ENCODE data around the gene FREM1.

The FREM1 gene

GRCh38 chr9:14868418-14868771 is 41.8 kb downstream of the FREM1 start:
- TF ChIP-seq, protein P1, sequence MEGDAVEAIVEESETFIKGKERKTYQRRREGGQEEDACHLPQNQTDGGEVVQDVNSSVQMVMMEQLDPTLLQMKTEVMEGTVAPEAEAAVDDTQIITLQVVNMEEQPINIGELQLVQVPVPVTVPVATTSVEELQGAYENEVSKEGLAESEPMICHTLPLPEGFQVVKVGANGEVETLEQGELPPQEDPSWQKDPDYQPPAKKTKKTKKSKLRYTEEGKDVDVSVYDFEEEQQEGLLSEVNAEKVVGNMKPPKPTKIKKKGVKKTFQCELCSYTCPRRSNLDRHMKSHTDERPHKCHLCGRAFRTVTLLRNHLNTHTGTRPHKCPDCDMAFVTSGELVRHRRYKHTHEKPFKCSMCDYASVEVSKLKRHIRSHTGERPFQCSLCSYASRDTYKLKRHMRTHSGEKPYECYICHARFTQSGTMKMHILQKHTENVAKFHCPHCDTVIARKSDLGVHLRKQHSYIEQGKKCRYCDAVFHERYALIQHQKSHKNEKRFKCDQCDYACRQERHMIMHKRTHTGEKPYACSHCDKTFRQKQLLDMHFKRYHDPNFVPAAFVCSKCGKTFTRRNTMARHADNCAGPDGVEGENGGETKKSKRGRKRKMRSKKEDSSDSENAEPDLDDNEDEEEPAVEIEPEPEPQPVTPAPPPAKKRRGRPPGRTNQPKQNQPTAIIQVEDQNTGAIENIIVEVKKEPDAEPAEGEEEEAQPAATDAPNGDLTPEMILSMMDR (IDR thresholded peaks at IDR 0.05; ENCODE audit: insufficient read depth, low read depth, low read length, missing control alignments), result no peak
- DNase-seq (ENCODE audit: low read depth), result no peak
- H3K4me3 ChIP-seq (ENCODE audit: low read depth, low read length), result no peak overlapping the region

DNA sequence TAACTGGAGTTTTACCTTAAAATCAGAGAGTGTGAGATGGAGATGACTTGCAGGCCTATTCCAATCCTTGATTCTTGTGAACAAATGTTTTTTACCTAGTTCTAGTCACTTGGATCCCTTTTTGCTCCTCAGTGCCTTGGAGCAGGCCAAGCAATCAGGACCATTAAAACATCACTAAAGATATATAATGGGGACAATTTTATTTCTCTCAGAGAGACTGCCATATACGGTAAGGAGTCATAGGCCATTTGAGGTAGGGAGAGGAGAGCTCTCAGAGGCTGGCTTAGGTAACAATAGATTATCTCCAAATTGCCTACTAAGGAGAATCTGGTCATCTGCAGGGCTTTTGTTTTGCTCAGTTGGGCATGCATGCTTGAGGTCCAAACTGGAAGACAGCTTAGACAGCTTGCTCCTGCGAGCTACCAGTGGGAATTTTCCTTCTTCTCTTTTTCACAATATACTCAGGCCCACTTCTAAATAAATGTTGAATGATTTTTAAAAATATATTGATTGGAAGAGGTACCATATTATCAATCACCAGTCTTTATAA is 44.0 kb downstream of the FREM1 start:
- DNase-seq (ENCODE audit: low read depth), result no peak
- no peak overlapping the region for H3K4me3 ChIP-seq (ENCODE audit: low read depth, low read length)
- TF ChIP-seq, protein P1 (IDR thresholded peaks at IDR 0.05; ENCODE audit: insufficient read depth, low read depth, low read length, missing control alignments), result no peak

DNA sequence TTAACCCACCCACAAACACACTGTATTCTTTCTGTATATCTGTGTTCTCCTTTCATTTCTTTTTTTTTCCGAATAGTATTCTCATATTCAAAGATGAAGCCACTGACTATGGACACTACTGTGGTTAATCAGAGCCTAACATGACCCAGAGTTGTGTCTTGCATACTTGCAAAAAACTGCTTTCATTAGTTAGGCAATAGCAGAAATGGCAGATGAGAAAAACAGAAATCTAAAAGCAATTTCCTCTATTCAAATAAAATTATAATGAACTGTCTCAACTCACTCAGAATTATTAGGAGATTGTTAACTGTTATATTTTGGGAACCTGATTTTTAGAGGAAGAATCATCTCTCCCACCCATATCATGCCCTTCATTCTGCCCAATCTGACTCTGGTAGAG is 45.9 kb downstream of the FREM1 start:
- H3K4me3 ChIP-seq (ENCODE audit: low read depth, low read length), result no peak overlapping the region
- TF ChIP-seq, protein P1 (IDR thresholded peaks at IDR 0.05; ENCODE audit: insufficient read depth, low read depth, low read length, missing control alignments), result no peak
- no peak for DNase-seq (ENCODE audit: low read depth)

GRCh38 chr9:14863402-14863801 is 46.8 kb downstream of the FREM1 start:
- H3K4me3 ChIP-seq (ENCODE audit: low read depth, low read length), result no peak overlapping the region
- no peak for DNase-seq (ENCODE audit: low read depth)
- TF ChIP-seq, protein P1 (IDR thresholded peaks at IDR 0.05; ENCODE audit: insufficient read depth, low read depth, low read length, missing control alignments), result no peak

DNA sequence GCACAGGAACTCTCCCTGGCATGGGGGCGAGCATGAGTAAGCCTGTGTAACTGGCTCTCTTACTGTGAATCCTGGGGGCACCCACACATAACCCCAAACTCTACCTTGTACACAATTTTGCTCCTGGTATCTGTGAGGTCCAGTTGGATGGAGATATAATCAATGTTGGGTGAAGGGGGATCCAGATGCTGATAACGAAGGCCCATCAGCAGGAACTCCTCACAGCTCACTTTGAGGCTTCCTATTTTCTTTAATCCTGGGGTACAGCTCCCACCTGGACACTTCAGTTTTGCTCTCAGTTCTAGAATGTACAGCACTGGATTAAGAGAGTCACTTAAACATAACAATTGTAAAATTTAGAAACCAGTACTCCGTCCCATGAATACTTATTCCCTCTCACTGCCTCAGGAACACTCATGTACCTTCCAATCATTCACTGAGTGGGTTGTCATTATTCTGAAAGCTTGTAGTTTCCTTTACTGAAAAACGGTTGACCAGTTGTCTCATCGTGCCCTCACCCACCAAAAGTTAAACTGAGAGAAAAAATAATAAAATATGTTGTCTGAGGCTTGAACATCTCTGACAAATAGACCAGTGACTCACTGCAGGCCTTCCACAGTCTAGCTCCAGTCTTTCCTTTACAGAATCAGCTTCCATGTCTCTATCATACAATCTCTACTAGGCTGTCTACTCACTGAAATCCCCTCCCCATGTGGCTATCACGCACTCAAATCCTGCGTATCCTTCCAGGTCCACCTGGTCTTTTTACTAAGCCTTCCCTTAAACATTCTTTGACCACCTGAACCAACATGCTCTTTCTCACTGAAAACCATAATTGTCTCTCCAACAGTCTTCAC is 52.6 kb downstream of the FREM1 start:
- DNase-seq (ENCODE audit: low read depth), result no peak
- no peak overlapping the region for H3K4me3 ChIP-seq (ENCODE audit: low read depth, low read length)
- TF ChIP-seq, protein P1 (IDR thresholded peaks at IDR 0.05; ENCODE audit: insufficient read depth, low read depth, low read length, missing control alignments), result no peak

- no peak for DNase-seq (ENCODE audit: low read depth)
- no peak overlapping the region for H3K4me3 ChIP-seq (ENCODE audit: low read depth, low read length)
- TF ChIP-seq, protein P1 (IDR thresholded peaks at IDR 0.05; ENCODE audit: insufficient read depth, low read depth, low read length, missing control alignments), result no peak
Measured at GRCh38 chr9:14849851-14850250, 60.4 kb downstream of the FREM1 start.
